HG03135 (cell line): ENCODE data around the gene MRPL30.
"Not testable (repeated sequence)": the region's sequence is repeated elsewhere in the genome, so short reads cannot be mapped to it uniquely, and the experiment has no call there.

Experiments
- ATAC-seq: cut with Tn5 transposase; IDR thresholded peaks from one replicate; pipeline ENCODE4 v1.9.1; 2021; ENCODE audit warnings: mild to moderate bottlenecking, moderate library complexity; ENCODE audit not compliant: unreplicated experiment

MRPL30 gene

GRCh38 chr2:99183025-99183424 is 2.0 kb downstream of the MRPL30 start:
- no peak for ATAC-seq

GRCh38 chr2:99184811-99185210 is 3.8 kb downstream of the MRPL30 start:
- no peak for ATAC-seq

- no peak for ATAC-seq
Observed at GRCh38 chr2:99187011-99187410, 6.0 kb downstream of the MRPL30 start.

- ATAC-seq = no peak
Observed at GRCh38 chr2:99188357-99188756, 7.4 kb downstream of the MRPL30 start.

- ATAC-seq = no peak
Observed at GRCh38 chr2:99190548-99190947, 9.6 kb downstream of the MRPL30 start.

GRCh38 chr2:99192364-99192763 is 11.4 kb downstream of the MRPL30 start:
- not testable (repeated sequence) for ATAC-seq

GRCh38 chr2:99198103-99198841 is 17.3 kb downstream of the MRPL30 start:
- no peak for ATAC-seq

GRCh38 chr2:99200076-99200800 is 19.3 kb downstream of the MRPL30 start:
- no peak for ATAC-seq

- no peak for ATAC-seq
Observed at GRCh38 chr2:99201959-99202678, 21.1 kb downstream of the MRPL30 start.

- ATAC-seq = no peak
Observed at GRCh38 chr2:99205491-99205890, 24.5 kb downstream of the MRPL30 start.

GRCh38 chr2:99216096-99216495 is 35.1 kb downstream of the MRPL30 start:
- no peak for ATAC-seq

- ATAC-seq = no peak
Observed at GRCh38 chr2:99217929-99218501, 37.0 kb downstream of the MRPL30 start.

- ATAC-seq = not testable (repeated sequence)
Observed at GRCh38 chr2:99233177-99233576, 52.2 kb downstream of the MRPL30 start.

- no peak for ATAC-seq
Observed at GRCh38 chr2:99238599-99238998, 57.6 kb downstream of the MRPL30 start.

GRCh38 chr2:99240431-99240830 is 59.4 kb downstream of the MRPL30 start:
- ATAC-seq = no peak

GRCh38 chr2:99242151-99242550 is 61.2 kb downstream of the MRPL30 start:
- ATAC-seq = no peak
